Thoracic aorta (tissue), 2 donors: Measurements from ENCODE around the gene FOXP1. TPM values are rescaled to one million over a fixed set of nuclear protein-coding genes. Genes with fewer than 3 reads are reported as not detected.

Experiments used
- ATAC-seq: fragments of 150-250 bp; one replicate; pipeline ENCODE4 v1.8.0; 2017; ENCODE audit warnings: low read depth; ENCODE audit not compliant: insufficient number of reproducible peaks, low FRiP score
- DNase-seq: peaks from one replicate; pipeline ENCODE4 v3.0.0-alpha.2; 2020; ENCODE audit warnings: low spot score
- H3K27ac ChIP-seq, 2 donors: fragments of 200-600 bp; sonication (generic); 1 replicate in 1 of 2; 2 replicates in 1 of 2; pipeline ENCODE4 v1.5.1; 2016; ENCODE audit warnings: mild to moderate bottlenecking in 2 of 2, moderate library complexity in 2 of 2
- H3K27me3 ChIP-seq: fragments of 200-600 bp; sonication (generic); replicated peaks from 2 replicates; pipeline ENCODE4 v1.6.0; 2016; ENCODE audit warnings: mild to moderate bottlenecking; ENCODE audit not compliant: insufficient read depth
- H3K36me3 ChIP-seq: fragments of 200-600 bp; sonication (generic); one replicate; pipeline ENCODE4 v1.5.1; 2016
- H3K4me1 ChIP-seq, 2 donors: fragments of 200-600 bp; sonication (generic); 1 replicate in 1 of 2; 2 replicates in 1 of 2; pipeline versions ENCODE4 v1.5.1 to v1.6.0; 2016; ENCODE audit warnings: low read depth in 2 of 2, mild to moderate bottlenecking in 1 of 2; ENCODE audit not compliant: control insufficient read depth in 1 of 2
- H3K4me3 ChIP-seq: fragments of 200-600 bp; sonication (generic); 2 replicates; pipeline ENCODE4 v1.5.1; 2016; ENCODE audit warnings: mild to moderate bottlenecking
- H3K9me3 ChIP-seq: fragments of 200-600 bp; sonication (generic); 2 replicates; pipeline ENCODE4 v1.5.1; 2016
- CTCF ChIP-seq: fragments of 200-600 bp; sonication (generic); IDR thresholded peaks from one replicate; pipeline ENCODE4 v1.5.1; 2019; ENCODE audit warnings: antibody characterized with exemption
- total RNA-seq, 2 donors: library from RNA; depleted of rRNA; stranded (reverse); fragments of >200 nt; gene quantifications; one replicate each; pipeline versions ENCODE4 v1.1.0 to v1.2.3, GENCODE V29; 2016

FOXP1 gene
- total RNA-seq, 2 donors from 2014 or later = 176 to 255 TPM

GRCh38 chr3:71397726-71398125 lies 185.8 kb downstream of the FOXP1 start:
- Histone ChIP-seq H3K9me3 (no peaks in the 10 kb centered on the region), H3K27ac (no peak overlapping the region), H3K4me3 (no peak overlapping the region), H3K4me1 (peaks cover 25 to 37% of the 10 kb centered on the region in 2 donors), H3K36me3 (no peaks in the 10 kb centered on the region), H3K27me3 (no peaks in the 10 kb centered on the region)
- no peak for TF ChIP-seq CTCF
- no peak for DNase-seq
- no peak for ATAC-seq

- ATAC-seq (no peak), DNase-seq (no peak)
- H3K27ac ChIP-seq = no peak overlapping the region
- H3K4me1 ChIP-seq = peaks cover 25 to 37% of the 10 kb centered on the region in 2 donors
- no peak overlapping the region for H3K4me3 ChIP-seq
- H3K27me3 ChIP-seq = no peaks in the 10 kb centered on the region
- H3K36me3 ChIP-seq = no peaks in the 10 kb centered on the region
- peak; percentile 60 for TF ChIP-seq CTCF
- H3K9me3 ChIP-seq = no peaks in the 10 kb centered on the region
Observed at GRCh38 chr3:71397046-71397445, 186.5 kb downstream of the FOXP1 start.

- no peak overlapping the region for H3K4me3 ChIP-seq
- H3K27me3 ChIP-seq = no peaks in the 10 kb centered on the region
- no peaks in the 10 kb centered on the region for H3K36me3 ChIP-seq
- peaks cover 24 to 32% of the 10 kb centered on the region in 2 donors for H3K4me1 ChIP-seq
- ATAC-seq (no peak), DNase-seq (no peak)
- H3K27ac ChIP-seq = no peak overlapping the region
- no peak for TF ChIP-seq CTCF
- no peaks in the 10 kb centered on the region for H3K9me3 ChIP-seq
Observed at GRCh38 chr3:71395927-71396695, 187.4 kb downstream of the FOXP1 start.

GRCh38 chr3:71395470-71395869 lies 188.1 kb downstream of the FOXP1 start:
- Histone ChIP-seq H3K4me3 (no peak overlapping the region), H3K27me3 (no peaks in the 10 kb centered on the region), H3K9me3 (no peaks in the 10 kb centered on the region), H3K27ac (no peak overlapping the region), H3K4me1 (peaks cover 20 to 31% of the 10 kb centered on the region in 2 donors), H3K36me3 (no peaks in the 10 kb centered on the region)
- ATAC-seq (no peak), DNase-seq (no peak)
- no peak for TF ChIP-seq CTCF

- Histone ChIP-seq H3K4me1 (peaks cover 29 to 43% of the 10 kb centered on the region in 2 donors), H3K4me3 (no peak overlapping the region), H3K27me3 (no peaks in the 10 kb centered on the region), H3K36me3 (no peaks in the 10 kb centered on the region), H3K27ac (no peak overlapping the region), H3K9me3 (no peaks in the 10 kb centered on the region)
- ATAC-seq (no peak), DNase-seq (no peak)
- TF ChIP-seq CTCF = no peak
Observed at GRCh38 chr3:71393745-71394144, 189.8 kb downstream of the FOXP1 start.
